ENCODE measurements around the gene HSF4.

Gene HSF4

DNA sequence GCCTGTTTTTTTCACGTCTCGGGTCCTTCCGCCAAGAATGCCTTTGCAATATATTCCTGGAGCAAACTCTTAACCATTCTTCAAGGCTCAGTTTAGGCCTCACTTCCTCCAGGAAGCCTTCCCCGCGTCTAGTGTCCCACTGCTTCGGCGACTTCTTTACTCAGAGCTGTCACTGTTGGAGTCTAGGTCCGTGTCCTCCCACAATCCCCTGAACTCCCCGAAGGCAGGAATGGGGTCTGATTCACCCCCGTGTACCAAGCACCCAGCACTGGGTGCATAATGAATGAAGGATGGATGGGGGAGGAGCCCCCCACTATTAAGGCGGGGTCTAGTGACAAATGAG, 18.7 kb downstream of the HSF4 start:
- Histone ChIP-seq H3K36me3 (ENCODE audit: control insufficient read depth in 2 of 2, insufficient read depth in 1 of 2, low read length in 2 of 2) (peaks cover 0 to 22% of the 10 kb centered on the region in 2 experiments; a peak in 1 of 3 replicates), H3K4me3 (ENCODE audit: low read depth, low read length) (peak overlapping the region; percentile 84), H3K4me1 (ENCODE audit: control insufficient read depth, insufficient read depth, low read length) (peaks cover 9% of the 10 kb centered on the region), H3K27ac (ENCODE audit: extremely low read depth, low read depth, low read length) (peak overlapping the region; percentile 88; the same call in 1 of the 2 replicates), H3K9me3 (ENCODE audit: control insufficient read depth, insufficient read depth, low read depth, low read length) (no peaks in the 10 kb centered on the region)
- TF ChIP-seq ZNF366 (tag by site-specific recombination; conservative IDR thresholded peaks at IDR 0.05) (peak; percentile 65; the same call in 1 of the 2 replicates), ZNF24 (tag by site-specific recombination; IDR thresholded peaks at IDR 0.05) (peak; percentile 64; the same call in 1 of the 2 replicates), ZFP3 (tag by site-specific recombination; IDR thresholded peaks at IDR 0.05; ENCODE audit: low read depth) (peak; percentile 69), ZNF830 (tag by site-specific recombination; IDR thresholded peaks at IDR 0.05; ENCODE audit: low read depth) (no peak), GLI4 (tag by site-specific recombination; IDR thresholded peaks at IDR 0.05) (0 out of 2 replicates have a peak, but pooled peaks have one; percentile 16)
- TF ChIP-seq, protein P1, sequence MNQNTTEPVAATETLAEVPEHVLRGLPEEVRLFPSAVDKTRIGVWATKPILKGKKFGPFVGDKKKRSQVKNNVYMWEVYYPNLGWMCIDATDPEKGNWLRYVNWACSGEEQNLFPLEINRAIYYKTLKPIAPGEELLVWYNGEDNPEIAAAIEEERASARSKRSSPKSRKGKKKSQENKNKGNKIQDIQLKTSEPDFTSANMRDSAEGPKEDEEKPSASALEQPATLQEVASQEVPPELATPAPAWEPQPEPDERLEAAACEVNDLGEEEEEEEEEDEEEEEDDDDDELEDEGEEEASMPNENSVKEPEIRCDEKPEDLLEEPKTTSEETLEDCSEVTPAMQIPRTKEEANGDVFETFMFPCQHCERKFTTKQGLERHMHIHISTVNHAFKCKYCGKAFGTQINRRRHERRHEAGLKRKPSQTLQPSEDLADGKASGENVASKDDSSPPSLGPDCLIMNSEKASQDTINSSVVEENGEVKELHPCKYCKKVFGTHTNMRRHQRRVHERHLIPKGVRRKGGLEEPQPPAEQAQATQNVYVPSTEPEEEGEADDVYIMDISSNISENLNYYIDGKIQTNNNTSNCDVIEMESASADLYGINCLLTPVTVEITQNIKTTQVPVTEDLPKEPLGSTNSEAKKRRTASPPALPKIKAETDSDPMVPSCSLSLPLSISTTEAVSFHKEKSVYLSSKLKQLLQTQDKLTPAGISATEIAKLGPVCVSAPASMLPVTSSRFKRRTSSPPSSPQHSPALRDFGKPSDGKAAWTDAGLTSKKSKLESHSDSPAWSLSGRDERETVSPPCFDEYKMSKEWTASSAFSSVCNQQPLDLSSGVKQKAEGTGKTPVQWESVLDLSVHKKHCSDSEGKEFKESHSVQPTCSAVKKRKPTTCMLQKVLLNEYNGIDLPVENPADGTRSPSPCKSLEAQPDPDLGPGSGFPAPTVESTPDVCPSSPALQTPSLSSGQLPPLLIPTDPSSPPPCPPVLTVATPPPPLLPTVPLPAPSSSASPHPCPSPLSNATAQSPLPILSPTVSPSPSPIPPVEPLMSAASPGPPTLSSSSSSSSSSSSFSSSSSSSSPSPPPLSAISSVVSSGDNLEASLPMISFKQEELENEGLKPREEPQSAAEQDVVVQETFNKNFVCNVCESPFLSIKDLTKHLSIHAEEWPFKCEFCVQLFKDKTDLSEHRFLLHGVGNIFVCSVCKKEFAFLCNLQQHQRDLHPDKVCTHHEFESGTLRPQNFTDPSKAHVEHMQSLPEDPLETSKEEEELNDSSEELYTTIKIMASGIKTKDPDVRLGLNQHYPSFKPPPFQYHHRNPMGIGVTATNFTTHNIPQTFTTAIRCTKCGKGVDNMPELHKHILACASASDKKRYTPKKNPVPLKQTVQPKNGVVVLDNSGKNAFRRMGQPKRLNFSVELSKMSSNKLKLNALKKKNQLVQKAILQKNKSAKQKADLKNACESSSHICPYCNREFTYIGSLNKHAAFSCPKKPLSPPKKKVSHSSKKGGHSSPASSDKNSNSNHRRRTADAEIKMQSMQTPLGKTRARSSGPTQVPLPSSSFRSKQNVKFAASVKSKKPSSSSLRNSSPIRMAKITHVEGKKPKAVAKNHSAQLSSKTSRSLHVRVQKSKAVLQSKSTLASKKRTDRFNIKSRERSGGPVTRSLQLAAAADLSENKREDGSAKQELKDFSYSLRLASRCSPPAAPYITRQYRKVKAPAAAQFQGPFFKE (tag by site-specific recombination; IDR thresholded peaks at IDR 0.05; ENCODE audit: borderline replicate concordance): no peak
- POLR2A ChIA-PET: interaction anchor here (1.1 kb wide), 2 partner anchors 9 to 23 kb away, joined by 3 read pairs; no protein-coding TSS in a partner anchor
- CTCF ChIA-PET: interaction anchor here (0.5 to 1.5 kb wide), 7 partner anchors 9 to 231 kb away, joined by 3 to 6 read pairs (median 3); no protein-coding TSS in a partner anchor

DNA sequence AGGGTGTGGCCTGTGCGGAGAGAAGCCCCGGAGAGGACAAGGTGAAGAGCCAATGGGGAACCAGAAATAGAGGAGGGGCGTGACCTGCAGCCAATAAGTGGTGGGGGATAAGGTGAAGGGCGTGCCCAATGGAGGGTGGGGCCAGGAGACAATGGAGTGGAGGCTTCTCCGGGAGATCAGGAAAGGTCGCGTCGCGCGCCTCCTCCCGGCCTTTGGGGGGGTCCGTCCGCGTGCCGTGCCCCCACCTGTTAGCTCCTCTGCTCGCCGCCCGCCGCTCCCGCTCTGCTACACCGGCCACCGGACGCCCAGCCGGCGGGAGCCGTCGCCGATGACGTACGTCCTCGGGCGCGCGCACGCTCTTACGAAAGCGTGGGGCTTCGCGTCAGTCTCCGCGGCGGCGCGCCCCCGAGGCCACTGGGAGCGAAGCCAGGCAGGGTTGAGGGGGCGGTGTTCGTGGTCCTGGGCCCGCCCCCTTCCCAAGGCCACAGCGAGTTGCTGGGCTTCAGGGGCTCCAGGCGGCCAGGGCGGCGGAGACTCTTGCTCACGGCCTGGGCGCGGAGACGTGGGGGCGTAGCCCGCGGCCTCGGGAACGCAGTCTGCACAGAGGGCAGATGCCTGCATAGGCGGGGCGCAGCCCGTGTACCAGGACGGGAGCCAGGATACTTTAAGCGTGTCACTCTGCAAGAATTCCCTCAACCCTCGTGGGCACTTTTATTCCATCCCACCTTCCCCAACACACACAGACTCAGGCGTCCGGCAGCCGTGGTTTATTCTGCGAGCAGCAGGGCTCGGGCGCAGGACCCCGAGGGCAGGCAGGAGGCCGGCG, 19.3 kb downstream of the HSF4 start, which contains the start of gene MATCAP1:
MATCAP1 (minus strand) TSS at position 337 of the 826 bp plus-strand sequence. CDS start 3,353 bp downstream, outside the sequence.
- Histone ChIP-seq H3K36me3 (ENCODE audit: control insufficient read depth in 2 of 2, insufficient read depth in 1 of 2, low read length in 2 of 2) (peaks cover 0 to 22% of the 10 kb centered on the region in 2 experiments; a peak in 1 of 3 replicates), H3K4me3 (ENCODE audit: low read depth, low read length) (peak within 1 kb of the TSS; percentile 84), H3K9me3 (ENCODE audit: control insufficient read depth, insufficient read depth, low read depth, low read length) (no peaks in the 10 kb centered on the region), H3K27ac (ENCODE audit: extremely low read depth, low read depth, low read length) (peak within 1 kb of the TSS; percentile 88), H3K4me1 (ENCODE audit: control insufficient read depth, insufficient read depth, low read length) (peaks cover 9% of the 10 kb centered on the region)
- ChIA-PET CTCF (interaction anchor here (0.5 to 2.6 kb wide), 14 partner anchors 9 to 1191 kb away, joined by 3 to 30 read pairs (median 6); partner anchors contain the start of gene CES3), POLR2A (interaction anchor here (0.9 to 1.1 kb wide), 4 partner anchors 9 to 64 kb away, joined by 3 read pairs; partner anchors contain the start of genes B3GNT9 and FHOD1)
- TF ChIP-seq ZNF76 (tag by site-specific recombination; IDR thresholded peaks at IDR 0.05; ENCODE audit: borderline replicate concordance, low read depth) (0 out of 2 replicates have a peak, but pooled peaks have one; percentile 7), IKZF3 (tag by site-specific recombination; IDR thresholded peaks at IDR 0.05) (peak; percentile 26), ZNF132 (tag by site-specific recombination; IDR thresholded peaks at IDR 0.05; ENCODE audit: borderline replicate concordance) (no peak), ZBTB17 (tag by site-specific recombination; IDR thresholded peaks at IDR 0.05) (peak; percentile 79), ZNF184 (tag by site-specific recombination; IDR thresholded peaks at IDR 0.05) (no peak)
- TF ChIP-seq, protein P2, sequence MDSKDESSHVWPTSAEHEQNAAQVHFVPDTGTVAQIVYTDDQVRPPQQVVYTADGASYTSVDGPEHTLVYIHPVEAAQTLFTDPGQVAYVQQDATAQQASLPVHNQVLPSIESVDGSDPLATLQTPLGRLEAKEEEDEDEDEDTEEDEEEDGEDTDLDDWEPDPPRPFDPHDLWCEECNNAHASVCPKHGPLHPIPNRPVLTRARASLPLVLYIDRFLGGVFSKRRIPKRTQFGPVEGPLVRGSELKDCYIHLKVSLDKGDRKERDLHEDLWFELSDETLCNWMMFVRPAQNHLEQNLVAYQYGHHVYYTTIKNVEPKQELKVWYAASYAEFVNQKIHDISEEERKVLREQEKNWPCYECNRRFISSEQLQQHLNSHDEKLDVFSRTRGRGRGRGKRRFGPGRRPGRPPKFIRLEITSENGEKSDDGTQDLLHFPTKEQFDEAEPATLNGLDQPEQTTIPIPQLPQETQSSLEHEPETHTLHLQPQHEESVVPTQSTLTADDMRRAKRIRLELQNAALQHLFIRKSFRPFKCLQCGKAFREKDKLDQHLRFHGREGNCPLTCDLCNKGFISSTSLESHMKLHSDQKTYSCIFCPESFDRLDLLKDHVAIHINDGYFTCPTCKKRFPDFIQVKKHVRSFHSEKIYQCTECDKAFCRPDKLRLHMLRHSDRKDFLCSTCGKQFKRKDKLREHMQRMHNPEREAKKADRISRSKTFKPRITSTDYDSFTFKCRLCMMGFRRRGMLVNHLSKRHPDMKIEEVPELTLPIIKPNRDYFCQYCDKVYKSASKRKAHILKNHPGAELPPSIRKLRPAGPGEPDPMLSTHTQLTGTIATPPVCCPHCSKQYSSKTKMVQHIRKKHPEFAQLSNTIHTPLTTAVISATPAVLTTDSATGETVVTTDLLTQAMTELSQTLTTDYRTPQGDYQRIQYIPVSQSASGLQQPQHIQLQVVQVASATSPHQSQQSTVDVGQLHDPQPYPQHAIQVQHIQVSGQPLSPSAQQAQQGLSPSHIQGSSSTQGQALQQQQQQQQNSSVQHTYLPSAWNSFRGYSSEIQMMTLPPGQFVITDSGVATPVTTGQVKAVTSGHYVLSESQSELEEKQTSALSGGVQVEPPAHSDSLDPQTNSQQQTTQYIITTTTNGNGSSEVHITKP (tag by site-specific recombination; IDR thresholded peaks at IDR 0.05): peak; percentile 37
- TF ChIP-seq, protein P3, sequence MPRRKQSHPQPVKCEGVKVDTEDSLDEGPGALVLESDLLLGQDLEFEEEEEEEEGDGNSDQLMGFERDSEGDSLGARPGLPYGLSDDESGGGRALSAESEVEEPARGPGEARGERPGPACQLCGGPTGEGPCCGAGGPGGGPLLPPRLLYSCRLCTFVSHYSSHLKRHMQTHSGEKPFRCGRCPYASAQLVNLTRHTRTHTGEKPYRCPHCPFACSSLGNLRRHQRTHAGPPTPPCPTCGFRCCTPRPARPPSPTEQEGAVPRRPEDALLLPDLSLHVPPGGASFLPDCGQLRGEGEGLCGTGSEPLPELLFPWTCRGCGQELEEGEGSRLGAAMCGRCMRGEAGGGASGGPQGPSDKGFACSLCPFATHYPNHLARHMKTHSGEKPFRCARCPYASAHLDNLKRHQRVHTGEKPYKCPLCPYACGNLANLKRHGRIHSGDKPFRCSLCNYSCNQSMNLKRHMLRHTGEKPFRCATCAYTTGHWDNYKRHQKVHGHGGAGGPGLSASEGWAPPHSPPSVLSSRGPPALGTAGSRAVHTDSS (tag by site-specific recombination; IDR thresholded peaks at IDR 0.05): no peak
- TF ChIP-seq, protein P4, sequence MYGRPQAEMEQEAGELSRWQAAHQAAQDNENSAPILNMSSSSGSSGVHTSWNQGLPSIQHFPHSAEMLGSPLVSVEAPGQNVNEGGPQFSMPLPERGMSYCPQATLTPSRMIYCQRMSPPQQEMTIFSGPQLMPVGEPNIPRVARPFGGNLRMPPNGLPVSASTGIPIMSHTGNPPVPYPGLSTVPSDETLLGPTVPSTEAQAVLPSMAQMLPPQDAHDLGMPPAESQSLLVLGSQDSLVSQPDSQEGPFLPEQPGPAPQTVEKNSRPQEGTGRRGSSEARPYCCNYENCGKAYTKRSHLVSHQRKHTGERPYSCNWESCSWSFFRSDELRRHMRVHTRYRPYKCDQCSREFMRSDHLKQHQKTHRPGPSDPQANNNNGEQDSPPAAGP (tag by site-specific recombination; IDR thresholded peaks at IDR 0.05): peak; percentile 72; the same call in 1 of the 2 replicates
- TF ChIP-seq, protein P5, sequence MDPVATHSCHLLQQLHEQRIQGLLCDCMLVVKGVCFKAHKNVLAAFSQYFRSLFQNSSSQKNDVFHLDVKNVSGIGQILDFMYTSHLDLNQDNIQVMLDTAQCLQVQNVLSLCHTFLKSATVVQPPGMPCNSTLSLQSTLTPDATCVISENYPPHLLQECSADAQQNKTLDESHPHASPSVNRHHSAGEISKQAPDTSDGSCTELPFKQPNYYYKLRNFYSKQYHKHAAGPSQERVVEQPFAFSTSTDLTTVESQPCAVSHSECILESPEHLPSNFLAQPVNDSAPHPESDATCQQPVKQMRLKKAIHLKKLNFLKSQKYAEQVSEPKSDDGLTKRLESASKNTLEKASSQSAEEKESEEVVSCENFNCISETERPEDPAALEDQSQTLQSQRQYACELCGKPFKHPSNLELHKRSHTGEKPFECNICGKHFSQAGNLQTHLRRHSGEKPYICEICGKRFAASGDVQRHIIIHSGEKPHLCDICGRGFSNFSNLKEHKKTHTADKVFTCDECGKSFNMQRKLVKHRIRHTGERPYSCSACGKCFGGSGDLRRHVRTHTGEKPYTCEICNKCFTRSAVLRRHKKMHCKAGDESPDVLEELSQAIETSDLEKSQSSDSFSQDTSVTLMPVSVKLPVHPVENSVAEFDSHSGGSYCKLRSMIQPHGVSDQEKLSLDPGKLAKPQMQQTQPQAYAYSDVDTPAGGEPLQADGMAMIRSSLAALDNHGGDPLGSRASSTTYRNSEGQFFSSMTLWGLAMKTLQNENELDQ (tag by site-specific recombination; IDR thresholded peaks at IDR 0.05; ENCODE audit: low read depth): no peak
